C4-2B (cell line): ENCODE data around the gene EHHADH.
A peak's percentile ranks its signal among the peaks of the same experiment; 100 is the strongest.
"Not testable (repeated sequence)": the region's sequence is repeated elsewhere in the genome, so short reads cannot be mapped to it uniquely, and the experiment has no call there.

Experiments used
- H3K27ac ChIP-seq: fragments of 450-650 bp; 2 replicates; pipeline ENCODE4 v1.5.1; 2017
- CTCF ChIP-seq: fragments of 450-650 bp; conservative IDR thresholded peaks from 2 replicates; pipeline ENCODE4 v1.5.1; 2017; ENCODE audit warnings: mild to moderate bottlenecking
- ZFX ChIP-seq: fragments of 450-650 bp; IDR thresholded peaks from 2 replicates; pipeline ENCODE4 v1.6.1; 2017

The EHHADH gene

GRCh38 chr3:185268194-185268962, 14.5 kb upstream of the EHHADH start:
- H3K27ac ChIP-seq, result 0 out of 2 replicates have a peak overlapping the region, but pooled peaks have one; percentile 5
- TF ChIP-seq ZFX, result no peak
- TF ChIP-seq CTCF, result no peak

- TF ChIP-seq ZFX (no peak), CTCF (no peak)
- peak overlapping the region; percentile 28; the same call in 1 of the 2 replicates for H3K27ac ChIP-seq
These were observed 13.3 kb upstream of the EHHADH start for GRCh38 chr3:185267193-185267592.

- peak overlapping the region; percentile 1; the same call in 1 of the 2 replicates for H3K27ac ChIP-seq
- no peak for TF ChIP-seq CTCF
- TF ChIP-seq ZFX, result no peak
These were observed 11.2 kb upstream of the EHHADH start for GRCh38 chr3:185264849-185265553.

GRCh38 chr3:185263423-185263822, 9.6 kb upstream of the EHHADH start:
- TF ChIP-seq CTCF (no peak), ZFX (no peak)
- H3K27ac ChIP-seq, result no peak overlapping the region

GRCh38 chr3:185257334-185257733, 3.5 kb upstream of the EHHADH start:
- H3K27ac ChIP-seq, result no peak overlapping the region
- TF ChIP-seq ZFX, result no peak
- TF ChIP-seq CTCF, result no peak

- no peak overlapping the region for H3K27ac ChIP-seq
- TF ChIP-seq CTCF, result no peak
- no peak for TF ChIP-seq ZFX
These were observed 950 bp upstream of the EHHADH start for GRCh38 chr3:185254799-185255198.

GRCh38 chr3:185253133-185253532, 716 bp downstream of the EHHADH start:
- H3K27ac ChIP-seq, result not testable (repeated sequence)

GRCh38 chr3:185251272-185251671, 2.6 kb downstream of the EHHADH start:
- no peak overlapping the region for H3K27ac ChIP-seq

More at GRCh38 chr3:185251272-185251671, 2.6 kb downstream of the EHHADH start:
- no peak for TF ChIP-seq ZFX
